HepG2 (cell line): Measurements from ENCODE around the gene TRAPPC5. TPM values are rescaled to one million over a fixed set of nuclear protein-coding genes. Genes with fewer than 3 reads are reported as not detected.

Source experiments
- ATAC-seq: fragments of 200-7000 bp; cut with Tn5 transposase; 3 replicates; pipeline ENCODE4 v1.9.1; 2020; ENCODE audit warnings: mild to moderate bottlenecking, moderate library complexity
- BruUV-seq: library from RNA; stranded (reverse); fragments of 400-500 nt; replicated peaks from 2 replicates; lab custom pipeline; 2021; lab: Mats Ljungman, UMichigan
- CTCF ChIA-PET: fragments of 300-600 bp; formaldehyde crosslinking; extraction: SDS; loops from one replicate; lab custom pipeline; 2021; ENCODE audit warnings: low total read pairs, inconsistent platforms, low intra/inter-chr PET ratio; lab: Yijun Ruan, JAX
- POLR2A ChIA-PET: fragments of 350-600 bp; sonication (Branson Sonifier 250); formaldehyde crosslinking; loops from one replicate; lab custom pipeline; 2020; ENCODE audit warnings: antibody characterized with exemption, inconsistent platforms; lab: Yijun Ruan, JAX
- DNase-seq: peaks from one replicate; pipeline ENCODE4 v3.0.0-alpha.2; 2015; ENCODE audit warnings: low spot score
- FAIRE-seq: peaks from 3 replicates; lab custom pipeline; 2011; peaks lifted over from hg19 to GRCh38; lab: Jason Lieb, UNC
- H2AFZ ChIP-seq: one replicate; pipeline ENCODE4 v1.6.1; 2011; ENCODE audit warnings: low read length, inconsistent platforms
- H3K27ac ChIP-seq: fragments of 300-600 bp; 3 replicates; pipeline ENCODE4 v1.8.0; 2011; ENCODE audit warnings: mixed run types, mild to moderate bottlenecking, mixed read lengths, low read length, inconsistent platforms; ENCODE audit not compliant: insufficient read depth; ENCODE audit errors: extremely low read length
- H3K27me3 ChIP-seq, 2 experiments: fragments of 200-600 bp in 1 of 2; 2 replicates in 1 of 2; 3 replicates in 1 of 2; pipeline versions ENCODE4 v1.6.0 to v1.8.0; 2011; ENCODE audit warnings: low read length in 2 of 2, mild to moderate bottlenecking in 2 of 2, moderate library complexity in 2 of 2, inconsistent platforms in 1 of 2; ENCODE audit not compliant: insufficient read depth in 2 of 2, control insufficient read depth in 1 of 2
- H3K36me3 ChIP-seq, 2 experiments: fragments of 200-600 bp in 1 of 2; replicated peaks in 1 of 2; 2 replicates in 1 of 2; 3 replicates in 1 of 2; pipeline versions ENCODE4 v1.5.1 to v1.8.0; 2011; ENCODE audit warnings: low read length in 2 of 2, inconsistent platforms in 1 of 2; ENCODE audit not compliant: insufficient read depth in 2 of 2, control insufficient read depth in 1 of 2
- H3K4me1 ChIP-seq: 2 replicates; pipeline ENCODE4 v1.5.1; 2012; ENCODE audit warnings: low read length, inconsistent platforms; ENCODE audit not compliant: insufficient read depth
- H3K4me2 ChIP-seq: 2 replicates; pipeline ENCODE4 v1.6.0; 2011; ENCODE audit warnings: low read depth, low read length, inconsistent platforms
- H3K4me3 ChIP-seq, 3 experiments: fragments of 200-600 bp in 1 of 3; sonication (generic), shearing (Covaris generic) in 1 of 3; replicated peaks in 1 of 3; 2 replicates each; pipeline ENCODE4 v1.5.1; 2011 to 2016; ENCODE audit warnings: low read length in 3 of 3, inconsistent platforms in 2 of 3, low read depth in 2 of 3, mild to moderate bottlenecking in 2 of 3, control low read depth in 1 of 3, mixed read lengths in 1 of 3; ENCODE audit not compliant: insufficient read depth in 1 of 3
- H3K79me2 ChIP-seq: one replicate; pipeline ENCODE4 v1.6.1; 2011; ENCODE audit warnings: low read length, inconsistent platforms; ENCODE audit not compliant: insufficient read depth
- H3K9ac ChIP-seq: 2 replicates; pipeline ENCODE4 v1.6.0; 2011; ENCODE audit warnings: mild to moderate bottlenecking, low read depth, low read length, inconsistent platforms; ENCODE audit not compliant: insufficient read depth
- H3K9me3 ChIP-seq: 2 replicates; pipeline ENCODE4 v1.5.1; 2012; ENCODE audit warnings: mild to moderate bottlenecking, low read length
- H4K20me1 ChIP-seq: 2 replicates; pipeline ENCODE4 v1.6.0; 2011; ENCODE audit warnings: inconsistent platforms, mild to moderate bottlenecking, low read length, moderate library complexity; ENCODE audit not compliant: insufficient read depth
- CEBPG ChIP-seq: IDR thresholded peaks from 2 replicates; pipeline ENCODE4 v1.6.1; 2016
- CREM ChIP-seq, 2 experiments: sonication (generic) in 1 of 2; formaldehyde crosslinking in 1 of 2; IDR thresholded peaks; 2 replicates each; pipeline versions ENCODE4 v1.4.0 to v1.6.1; 2016 to 2020; ENCODE audit warnings: antibody characterized with exemption in 1 of 2, mild to moderate bottlenecking in 1 of 2, missing genetic modification reagents in 1 of 2
- ERF ChIP-seq: IDR thresholded peaks from 2 replicates; pipeline ENCODE4 v1.6.1; 2018; ENCODE audit warnings: missing biosample characterization, missing genetic modification reagents
- GTF2F1 ChIP-seq: fragments of 150-350 bp; IDR thresholded peaks from 2 replicates; pipeline ENCODE4 v1.6.1; 2014; ENCODE audit warnings: low read length
- ISL2 ChIP-seq: sonication (generic); formaldehyde crosslinking; IDR thresholded peaks from 2 replicates; pipeline ENCODE4 v1.5.0; 2020; ENCODE audit warnings: missing genetic modification reagents
- KDM6A ChIP-seq: IDR thresholded peaks from 2 replicates; pipeline ENCODE4 v1.6.1; 2016; ENCODE audit warnings: low read depth
- KLF9 ChIP-seq: IDR thresholded peaks from 2 replicates; pipeline ENCODE4 v1.6.1; 2016; ENCODE audit warnings: low read depth
- MAX ChIP-seq: IDR thresholded peaks from 2 replicates; pipeline ENCODE4 v1.6.1; 2012; ENCODE audit warnings: inconsistent platforms
- MTF1 ChIP-seq: sonication (generic); formaldehyde crosslinking; IDR thresholded peaks from 2 replicates; pipeline ENCODE4 v1.5.0; 2020; ENCODE audit warnings: missing genetic modification reagents
- PAWR ChIP-seq: sonication (generic); formaldehyde crosslinking; IDR thresholded peaks from 2 replicates; pipeline ENCODE4 v1.4.0; 2020; ENCODE audit warnings: missing genetic modification reagents, mild to moderate bottlenecking, borderline replicate concordance
- TSC22D2 ChIP-seq: sonication (generic); formaldehyde crosslinking; IDR thresholded peaks from 2 replicates; pipeline ENCODE4 v1.5.1; 2020; ENCODE audit warnings: missing genetic modification reagents, mild to moderate bottlenecking, borderline replicate concordance
- ZBTB21 ChIP-seq: sonication (generic); formaldehyde crosslinking; IDR thresholded peaks from 2 replicates; pipeline ENCODE4 v1.4.0; 2020; ENCODE audit warnings: missing genetic modification reagents
- ZFP36 ChIP-seq: fragments of 150-350 bp; IDR thresholded peaks from 2 replicates; pipeline ENCODE4 v1.6.1; 2018; ENCODE audit warnings: borderline replicate concordance, low read length, low read depth; ENCODE audit not compliant: partially characterized antibody
- ZNF121 ChIP-seq: sonication (generic); formaldehyde crosslinking; IDR thresholded peaks from 2 replicates; pipeline ENCODE4 v1.5.0; 2020; ENCODE audit warnings: mild to moderate bottlenecking, missing genetic modification reagents
- ZNF33A ChIP-seq: sonication (generic); formaldehyde crosslinking; IDR thresholded peaks from 2 replicates; pipeline ENCODE4 v1.5.1; 2020; ENCODE audit warnings: missing genetic modification reagents, mild to moderate bottlenecking, moderate library complexity, borderline replicate concordance
- ZNF724P ChIP-seq: sonication (generic); formaldehyde crosslinking; IDR thresholded peaks from 2 replicates; pipeline ENCODE4 v1.8.0; 2022; ENCODE audit warnings: missing genetic modification reagents, borderline replicate concordance
- WGBS: methylation state at CpG from one replicate; pipeline ENCODE4 v1.1.6; 2017; ENCODE audit warnings: low lambda C conversion rate; 5-methylcytosine and 5-hydroxymethylcytosine counted together
- in situ Hi-C: cut with HindIII; loops from 2 replicates; pipeline ENCODE4 v1.10.0; 2017; ENCODE audit warnings: low pct_unique_long_range_greater_than_20kb; ENCODE audit not compliant: extremely low pct_ligation_motif_present
- intact Hi-C: fragments of 100-400 bp; cut with micrococcal nuclease; formaldehyde crosslinking; loops from one replicate; pipeline ENCODE4 v1.10.0; 2022; ENCODE audit not compliant: unreplicated experiment
- polyA plus RNA-seq, 8 experiments: library from polyadenylated mRNA; depleted of rRNA in 3 of 8; stranded (reverse) in 7 of 8; unstranded in 1 of 8; fragments of >200 nt; fragmentation: Illumina TruSeq in 4 of 8; extraction: Trizol in 4 of 8; gene quantifications; 2 replicates each; pipeline versions ENCODE4 v1.2.1 to v1.2.3, GENCODE V29; 2011 to 2016; ENCODE audit warnings: low read depth in 4 of 8, missing spikeins in 1 of 8, mixed read lengths in 1 of 8; ENCODE audit not compliant: insufficient read depth in 1 of 8
- total RNA-seq, 5 experiments: library from RNA; depleted of rRNA; stranded (reverse); fragments of >200 nt; fragmentation: Illumina TruSeq; extraction: Trizol; gene quantifications; 2 replicates each; pipeline ENCODE4 v1.2.3, GENCODE V29; 2016; ENCODE audit warnings: low read depth in 1 of 5

Gene TRAPPC5
- total and polyA plus RNA-seq, 2 of the 13 experiments (the other 11 are each of a cell fraction or from before 2014, with no cell fraction given) = 38.5 to 78.7 TPM

GRCh38 chr19:7650148-7650547 lies 30.5 kb upstream of the TRAPPC5 start:
- in situ Hi-C loops (no loop called here), intact Hi-C loops (no loop called here)
- H3K36me3 ChIP-seq = no peaks in the 10 kb centered on the region
- peaks cover 11% of the 10 kb centered on the region for H3K4me1 ChIP-seq
- FAIRE-seq (no peak), DNase-seq (no peak), ATAC-seq (no peak)
- H3K27me3 ChIP-seq = no peaks in the 10 kb centered on the region
- no peak overlapping the region for H2AFZ ChIP-seq
- no TSS peak for BruUV-seq
- CTCF ChIA-PET = no interaction called here
- POLR2A ChIA-PET = no interaction called here
- H3K27ac ChIP-seq = no peak overlapping the region
- no peak overlapping the region for H3K9ac ChIP-seq
- H4K20me1 ChIP-seq = no peaks in the 10 kb centered on the region
- TF ChIP-seq KLF9 (CRISPR knock-in tag) = no peak
- peak; percentile 91 for TF ChIP-seq ZFP36
- no peak for TF ChIP-seq MTF1 (CRISPR knock-in tag)
- TF ChIP-seq GTF2F1 = no peak
- TF ChIP-seq, all 625 proteins: peak for 1
- Histone ChIP-seq H3K4me3 (no peak overlapping the region), H3K9me3 (no peaks in the 10 kb centered on the region), H3K79me2 (no peaks in the 10 kb centered on the region), H3K4me2 (no peak overlapping the region)
- WGBS = 66% methylated on average over 2 of the region's 2 CpGs

- no peak overlapping the region for H3K9ac ChIP-seq
- peak; percentile 88 for ATAC-seq
- H3K27ac ChIP-seq = peak overlapping the region; percentile 58
- FAIRE-seq = peak; percentile 93
- no peaks in the 10 kb centered on the region for H3K79me2 ChIP-seq
- peak; percentile 96 for DNase-seq
- no peak overlapping the region for H2AFZ ChIP-seq
- WGBS = 2% methylated on average over 28 of the region's 28 CpGs
- intact Hi-C loops = loop anchor here (1.0 kb wide), 2 partner anchors 29 to 115 kb away; no protein-coding TSS in a partner anchor
- no TSS peak for BruUV-seq
- no peaks in the 10 kb centered on the region for H3K27me3 ChIP-seq
- no peaks in the 10 kb centered on the region for H3K9me3 ChIP-seq
- H3K4me3 ChIP-seq = peak overlapping the region in 1 of 3 experiments; percentile 31; a peak in 1 of 6 replicates
- ChIA-PET CTCF (interaction anchor here (1.4 to 2.3 kb wide), 3 partner anchors 26 to 148 kb away, joined by 6 to 34 read pairs (median 7); partner anchors contain the start of gene TRAPPC5), POLR2A (interaction anchor here (0.6 to 1.1 kb wide), 5 partner anchors 11 to 566 kb away, joined by 3 to 7 read pairs (median 4); partner anchors contain the start of genes CAMSAP3, PET100 and XAB2)
- no peaks in the 10 kb centered on the region for H4K20me1 ChIP-seq
- peaks cover 17% of the 10 kb centered on the region for H3K4me1 ChIP-seq
- H3K36me3 ChIP-seq = no peaks in the 10 kb centered on the region
- peak overlapping the region; percentile 66 for H3K4me2 ChIP-seq
- in situ Hi-C loops = no loop called here
- TF ChIP-seq ZNF121 (0 out of 2 replicates have a peak, but pooled peaks have one; percentile 11), PAWR (CRISPR knock-in tag) (no peak), ZNF724P (CRISPR knock-in tag) (no peak), ISL2 (CRISPR knock-in tag) (peak; percentile 89), MAX (peak; percentile 53; the same call in 1 of the 2 replicates), ERF (CRISPR knock-in tag) (peak; percentile 74), ZBTB21 (CRISPR knock-in tag) (0 out of 2 replicates have a peak, but pooled peaks have one; percentile 29), KDM6A (CRISPR knock-in tag) (peak; percentile 74), CEBPG (CRISPR knock-in tag) (peak; percentile 98), TSC22D2 (CRISPR knock-in tag) (0 out of 2 replicates have a peak, but pooled peaks have one; percentile 58), CREM (IDR thresholded peaks at IDR 0.05) (peak; percentile 78), CREM (CRISPR knock-in tag; IDR thresholded peaks at IDR 0.05) (no peak), ZNF33A (peak; percentile 83; the same call in 1 of the 2 replicates)
Measured at GRCh38 chr19:7652061-7652641, 28.5 kb upstream of the TRAPPC5 start.
